Measurements from ENCODE around the gene ANKRD13D. TPM values are rescaled to one million over a fixed set of nuclear protein-coding genes. Genes with fewer than 3 reads are reported as not detected.

ANKRD13D gene
- total and polyA plus RNA-seq, 2 of the 8 experiments (the other 6 are each of a cell fraction or from before 2014, with no cell fraction given), result 24.9 to 26.5 TPM

GRCh38 chr11:67323526-67323925 lies 34.4 kb downstream of the ANKRD13D start:
- Histone ChIP-seq H3K9ac (replicated peaks in 1 of 4; ENCODE audit: extremely low read depth in 1 of 4, low read depth in 3 of 4, low read length in 3 of 4) (no peak overlapping the region), H4K91ac (replicated peaks; ENCODE audit: insufficient read length, low read length) (no peak overlapping the region), H3K27ac (ENCODE audit: low read depth, low read length) (no peak overlapping the region), H3K14ac (ENCODE audit: insufficient read length) (no peak overlapping the region), H2AFZ (ENCODE audit: low read length) (no peak overlapping the region), H3K79me2 (ENCODE audit: control insufficient read depth in 1 of 2, insufficient read depth in 2 of 2, low read length in 2 of 2) (no peaks in the 10 kb centered on the region), H2BK15ac (ENCODE audit: low read length) (no peak overlapping the region), H3K79me1 (ENCODE audit: low read depth, low read length) (no peaks in the 10 kb centered on the region), H2BK20ac (ENCODE audit: low read length) (no peak overlapping the region), H3K36me3 (ENCODE audit: control insufficient read depth in 2 of 4, insufficient read depth in 4 of 4, low read length in 3 of 4) (no peaks in the 10 kb centered on the region), H4K5ac (ENCODE audit: insufficient read length, low read depth, low read length) (no peak overlapping the region), H4K8ac (ENCODE audit: extremely low read depth, insufficient read depth, low read length) (no peak overlapping the region), H3K56ac (replicated peaks; ENCODE audit: insufficient read length, low read depth, low read length) (no peak overlapping the region), H3K9me3 (ENCODE audit: insufficient read depth in 2 of 2, low read depth in 1 of 2, low read length in 1 of 2) (no peaks in the 10 kb centered on the region), H3K23me2 (ENCODE audit: low read depth, low read length) (no peaks in the 10 kb centered on the region), H3K4ac (replicated peaks; ENCODE audit: insufficient read length, low read depth, low read length) (no peak overlapping the region), H3K27me3 (replicated peaks in 1 of 4; ENCODE audit: control insufficient read depth in 3 of 4, extremely low read depth in 1 of 4, insufficient read depth in 3 of 4, low read length in 3 of 4) (peaks cover under 1 to 10% (median 6%) of the 10 kb centered on the region in 4 experiments; a peak in 6 of 7 replicates), H3K4me1 (replicated peaks in 1 of 4; ENCODE audit: control insufficient read depth in 3 of 4, insufficient read depth in 4 of 4, low read length in 3 of 4) (no peaks in the 10 kb centered on the region), H3K18ac (ENCODE audit: extremely low read depth, low read length) (no peak overlapping the region), H3K4me2 (ENCODE audit: insufficient read depth in 1 of 2, low read depth in 2 of 2, low read length in 2 of 2) (no peak overlapping the region), H2BK12ac (ENCODE audit: low read depth, low read length) (no peak overlapping the region), H4K20me1 (replicated peaks in 1 of 2; ENCODE audit: control insufficient read depth in 1 of 2, insufficient read depth in 2 of 2, low read length in 2 of 2) (peaks cover 0 to 2% of the 10 kb centered on the region in 2 experiments), H3K23ac (ENCODE audit: insufficient read length) (no peak overlapping the region), H2AK5ac (ENCODE audit: low read depth, low read length) (no peak overlapping the region), H3K4me3 (ENCODE audit: extremely low read depth in 1 of 4, insufficient read depth in 2 of 4, low read depth in 3 of 4, low read length in 4 of 4) (no peak overlapping the region), H2BK120ac (replicated peaks; ENCODE audit: low read depth, low read length) (no peak overlapping the region), H2BK5ac (ENCODE audit: low read depth, low read length) (no peak overlapping the region)
- ChIA-PET POLR2A (ENCODE audit: partially characterized antibody) (interaction anchor here (0.7 to 1.2 kb wide), 5 partner anchors 8 to 91 kb away, joined by 3 to 4 read pairs (median 3); no protein-coding TSS in a partner anchor), CTCF (ENCODE audit: partially characterized antibody) (interaction anchor here (1.0 to 11.4 kb wide), 11 partner anchors 9 to 242 kb away, joined by 3 to 186 read pairs (median 6); partner anchors contain the start of genes GRK2 and POLD4)
- FAIRE-seq (no peak), DNase-seq (ENCODE audit: low read depth in 1 of 2, low spot score in 2 of 2) (no peak)
- TF ChIP-seq E2F6 (IDR thresholded peaks at IDR 0.05) (no peak), SRF (IDR thresholded peaks at IDR 0.05; ENCODE audit: low read depth, low read length) (no peak), KDM4A (IDR thresholded peaks at IDR 0.05; ENCODE audit: low read depth, low read length, severe bottlenecking) (no peak)
- WGBS, 2 experiments (ENCODE audit: extremely low coverage in 1 of 2, insufficient coverage in 1 of 2, insufficient read length in 1 of 2, insufficient replicate concordance in 2 of 2, low coverage in 1 of 2, low lambda C conversion rate in 2 of 2, missing lambda C conversion rate in 1 of 2), result 94% methylated on average over 7 of the region's 7 CpGs; no CpG with 5 or more reads in 1 of the 2 experiments
